ENCODE data around the gene DOCK1.

Gene DOCK1

DNA sequence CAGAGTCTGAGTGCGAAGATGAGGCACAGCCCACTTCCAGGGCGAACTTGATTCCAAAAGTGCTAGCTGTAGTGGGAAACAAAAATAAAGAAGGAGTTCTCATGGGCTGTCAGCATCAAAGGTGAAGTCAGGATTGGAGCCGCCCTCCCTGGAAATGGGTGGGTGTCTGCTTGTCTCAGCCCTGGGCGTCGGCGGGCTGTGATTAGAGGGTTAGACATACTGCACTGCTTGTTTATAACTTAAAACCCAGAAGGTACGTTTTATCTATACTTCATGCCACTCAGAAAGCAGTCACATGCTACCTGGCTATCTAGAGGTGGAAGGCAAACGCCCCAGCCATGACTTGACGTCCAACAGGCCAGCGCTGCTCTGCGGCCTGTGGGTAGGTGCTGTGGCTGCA, 535.1 kb downstream of the DOCK1 start:
- no peak overlapping the region for H3K4me3 ChIP-seq (ENCODE audit: control insufficient read depth, low read depth, low read length)
- DNase-seq (ENCODE audit: low read depth) = no peak
- TF ChIP-seq, protein P1, sequence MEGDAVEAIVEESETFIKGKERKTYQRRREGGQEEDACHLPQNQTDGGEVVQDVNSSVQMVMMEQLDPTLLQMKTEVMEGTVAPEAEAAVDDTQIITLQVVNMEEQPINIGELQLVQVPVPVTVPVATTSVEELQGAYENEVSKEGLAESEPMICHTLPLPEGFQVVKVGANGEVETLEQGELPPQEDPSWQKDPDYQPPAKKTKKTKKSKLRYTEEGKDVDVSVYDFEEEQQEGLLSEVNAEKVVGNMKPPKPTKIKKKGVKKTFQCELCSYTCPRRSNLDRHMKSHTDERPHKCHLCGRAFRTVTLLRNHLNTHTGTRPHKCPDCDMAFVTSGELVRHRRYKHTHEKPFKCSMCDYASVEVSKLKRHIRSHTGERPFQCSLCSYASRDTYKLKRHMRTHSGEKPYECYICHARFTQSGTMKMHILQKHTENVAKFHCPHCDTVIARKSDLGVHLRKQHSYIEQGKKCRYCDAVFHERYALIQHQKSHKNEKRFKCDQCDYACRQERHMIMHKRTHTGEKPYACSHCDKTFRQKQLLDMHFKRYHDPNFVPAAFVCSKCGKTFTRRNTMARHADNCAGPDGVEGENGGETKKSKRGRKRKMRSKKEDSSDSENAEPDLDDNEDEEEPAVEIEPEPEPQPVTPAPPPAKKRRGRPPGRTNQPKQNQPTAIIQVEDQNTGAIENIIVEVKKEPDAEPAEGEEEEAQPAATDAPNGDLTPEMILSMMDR (IDR thresholded peaks at IDR 0.05; ENCODE audit: control insufficient read depth, insufficient read depth, low read depth, low read length, missing control alignments) = no peak

DNA sequence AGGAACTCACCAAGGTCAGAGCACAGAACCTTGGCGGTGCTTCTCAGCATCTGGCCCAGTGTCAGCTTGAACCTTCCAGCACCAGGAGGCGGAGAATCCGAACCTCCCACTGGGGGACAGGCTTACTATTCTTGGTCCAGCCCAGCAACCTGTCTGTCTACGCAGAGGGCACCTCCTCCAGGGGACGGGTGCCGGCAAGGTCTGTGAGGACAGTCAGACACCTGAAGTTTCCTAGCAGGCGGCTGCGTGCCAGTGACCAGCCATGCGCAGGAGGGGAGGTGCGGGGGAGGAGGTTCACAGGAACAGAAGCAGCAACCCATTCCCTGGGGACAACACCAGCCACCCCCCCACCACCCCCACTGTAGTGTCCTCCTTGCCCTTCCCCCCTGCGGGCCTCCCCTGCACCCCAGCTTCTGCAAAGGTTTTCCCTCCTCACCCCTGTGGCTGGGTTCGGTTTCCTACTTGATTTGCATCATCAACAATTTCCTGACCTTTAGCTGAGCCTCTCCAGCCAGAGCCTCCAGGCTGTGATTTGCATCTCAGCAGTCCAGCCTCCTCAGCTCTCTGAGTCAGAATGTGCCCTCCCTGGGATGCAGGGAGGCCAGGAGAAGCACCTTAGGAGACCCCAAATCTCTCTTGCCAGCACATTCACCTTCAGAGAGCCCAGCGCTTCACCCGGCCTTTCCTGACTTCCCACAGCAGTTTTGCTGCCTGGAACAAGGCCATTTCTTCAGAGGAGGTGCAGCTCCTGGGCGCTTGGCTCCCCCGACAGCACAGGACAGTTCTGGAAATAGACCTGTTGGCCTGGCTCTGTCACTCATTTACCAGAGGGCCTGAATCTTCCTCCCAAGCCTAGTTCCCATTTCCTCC, 536.4 kb downstream of the DOCK1 start:
- H3K4me3 ChIP-seq (ENCODE audit: control insufficient read depth, low read depth, low read length) = no peak overlapping the region
- no peak for DNase-seq (ENCODE audit: low read depth)
- TF ChIP-seq, protein P1 (IDR thresholded peaks at IDR 0.05; ENCODE audit: control insufficient read depth, insufficient read depth, low read depth, low read length, missing control alignments) = no peak

DNA sequence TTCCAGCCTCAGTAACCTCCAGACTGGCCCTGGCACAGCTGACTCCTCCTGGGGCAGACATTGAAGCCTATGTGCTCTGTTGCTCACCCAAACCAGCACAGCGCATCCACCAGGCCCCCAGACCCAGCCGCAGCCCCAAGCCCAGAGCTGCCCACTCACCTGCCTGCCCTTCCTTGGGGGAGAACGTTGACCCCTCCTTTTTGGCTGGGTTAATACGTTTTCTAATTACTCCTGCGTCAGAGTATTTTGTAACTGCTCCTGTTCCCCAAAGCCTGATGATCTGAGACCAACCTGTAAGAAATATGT, 536.9 kb downstream of the DOCK1 start:
- TF ChIP-seq, protein P1 (IDR thresholded peaks at IDR 0.05; ENCODE audit: control insufficient read depth, insufficient read depth, low read depth, low read length, missing control alignments) = no peak
- H3K4me3 ChIP-seq (ENCODE audit: control insufficient read depth, low read depth, low read length) = no peak overlapping the region
- DNase-seq (ENCODE audit: low read depth) = no peak

DNA sequence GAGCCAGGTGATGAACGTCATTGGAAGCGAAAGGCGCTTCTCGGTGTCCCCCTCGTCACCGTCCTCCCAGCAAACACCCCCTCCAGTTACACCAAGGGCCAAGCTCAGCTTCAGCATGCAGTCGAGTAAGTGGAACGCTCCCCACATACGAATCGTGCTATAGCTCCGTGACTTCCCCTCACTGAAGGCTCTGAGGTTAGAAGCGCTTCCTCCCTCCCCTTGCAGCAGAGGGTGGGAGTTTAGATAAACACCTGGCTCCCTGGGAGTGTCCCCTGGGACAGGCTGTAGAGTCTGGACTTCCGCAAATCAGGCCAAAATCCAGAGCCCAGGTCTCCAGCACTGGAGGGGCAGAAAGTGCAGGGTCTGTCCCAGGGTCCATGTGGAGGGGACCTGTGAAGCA, 538.9 kb downstream of the DOCK1 start:
- no peak overlapping the region for H3K4me3 ChIP-seq (ENCODE audit: control insufficient read depth, low read depth, low read length)
- TF ChIP-seq, protein P1 (IDR thresholded peaks at IDR 0.05; ENCODE audit: control insufficient read depth, insufficient read depth, low read depth, low read length, missing control alignments) = no peak
- no peak for DNase-seq (ENCODE audit: low read depth)

DNA sequence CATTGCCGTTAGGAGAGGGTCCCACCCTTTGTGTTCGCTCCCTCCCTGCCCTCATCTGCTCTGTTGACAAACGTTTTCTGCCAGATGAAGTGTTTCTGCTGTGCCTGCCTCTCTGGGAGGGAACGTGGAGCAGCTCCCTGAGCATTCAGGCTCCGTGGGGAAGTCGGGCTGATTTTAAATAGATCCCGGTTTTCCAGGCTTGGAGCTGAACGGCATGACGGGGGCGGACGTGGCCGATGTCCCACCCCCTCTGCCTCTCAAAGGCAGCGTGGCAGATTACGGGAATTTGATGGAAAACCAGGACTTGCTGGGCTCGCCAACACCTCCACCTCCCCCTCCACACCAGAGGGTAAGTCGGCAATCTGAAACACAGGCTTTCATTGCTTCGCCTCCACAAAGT, 542.0 kb downstream of the DOCK1 start:
- TF ChIP-seq, protein P1 (IDR thresholded peaks at IDR 0.05; ENCODE audit: control insufficient read depth, insufficient read depth, low read depth, low read length, missing control alignments) = no peak
- DNase-seq (ENCODE audit: low read depth) = no peak
- no peak overlapping the region for H3K4me3 ChIP-seq (ENCODE audit: control insufficient read depth, low read depth, low read length)

GRCh38 chr10:127449490-127449889, 544.3 kb downstream of the DOCK1 start:
- H3K4me3 ChIP-seq (ENCODE audit: control insufficient read depth, low read depth, low read length) = no peak overlapping the region
- TF ChIP-seq, protein P1 (IDR thresholded peaks at IDR 0.05; ENCODE audit: control insufficient read depth, insufficient read depth, low read depth, low read length, missing control alignments) = no peak
- no peak for DNase-seq (ENCODE audit: low read depth)
